GM21381 (cell line): ENCODE data around the gene HKDC1.

Source experiments
- ATAC-seq: cut with Tn5 transposase; IDR thresholded peaks from one replicate; pipeline ENCODE4 v1.9.1; 2021; ENCODE audit warnings: mild to moderate bottlenecking, moderate library complexity; ENCODE audit not compliant: unreplicated experiment

The HKDC1 gene

DNA sequence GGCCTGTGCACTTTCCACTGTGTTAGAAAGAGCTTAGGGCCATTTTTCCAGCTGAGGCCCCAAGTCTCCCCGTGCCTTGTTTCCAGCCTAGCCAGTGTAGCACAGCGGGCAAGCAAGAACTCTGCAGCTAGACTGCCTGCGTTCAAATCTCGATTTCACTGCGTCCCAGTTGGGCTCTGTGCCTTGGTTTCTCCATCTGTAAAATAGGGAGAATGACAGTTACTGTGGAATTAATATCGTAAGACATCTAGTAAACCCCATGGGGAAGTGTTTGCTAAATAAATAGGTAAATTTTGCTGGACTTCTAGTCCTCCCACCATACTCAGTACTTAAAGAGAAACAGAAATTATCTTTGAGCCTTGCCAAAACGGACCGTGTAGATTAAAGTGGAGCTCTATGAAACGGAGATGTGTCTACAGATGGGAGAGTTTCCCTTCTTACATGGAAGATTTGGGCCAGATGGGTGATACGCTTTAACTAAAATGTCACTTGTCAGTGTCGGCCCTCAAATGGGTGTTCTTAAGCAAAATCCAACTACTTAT lies 3.5 kb upstream of the HKDC1 start:
- ATAC-seq = no peak

DNA sequence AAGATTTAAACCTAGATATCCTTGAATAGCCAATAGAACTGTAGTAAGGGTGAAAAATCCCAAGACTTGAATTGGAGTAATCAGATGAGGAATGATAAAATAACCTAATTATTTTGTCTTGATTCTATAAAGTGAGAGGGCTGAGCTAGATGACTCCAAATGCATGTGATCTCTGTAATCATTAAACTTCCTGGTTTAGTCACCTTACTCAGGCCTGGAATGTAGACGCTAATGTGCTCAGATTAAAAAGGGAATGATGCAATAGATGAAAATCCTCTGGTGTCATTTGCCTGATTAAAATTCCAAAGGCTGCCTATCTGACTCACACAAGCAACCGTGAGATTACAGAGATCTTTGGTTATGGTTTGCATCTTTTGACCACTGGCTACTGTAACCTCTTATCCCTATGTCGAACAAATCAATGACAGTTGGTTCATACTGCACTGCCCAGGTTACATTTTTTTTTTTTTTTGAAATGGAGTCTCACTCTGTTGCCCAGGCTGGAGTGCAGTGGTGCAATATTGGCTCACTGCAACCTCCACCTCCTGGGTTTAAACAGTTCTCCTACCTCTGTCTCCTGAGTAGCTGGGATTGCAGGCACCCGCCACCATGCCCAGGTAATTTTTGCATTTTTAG lies 2.9 kb upstream of the HKDC1 start:
- no peak for ATAC-seq

DNA sequence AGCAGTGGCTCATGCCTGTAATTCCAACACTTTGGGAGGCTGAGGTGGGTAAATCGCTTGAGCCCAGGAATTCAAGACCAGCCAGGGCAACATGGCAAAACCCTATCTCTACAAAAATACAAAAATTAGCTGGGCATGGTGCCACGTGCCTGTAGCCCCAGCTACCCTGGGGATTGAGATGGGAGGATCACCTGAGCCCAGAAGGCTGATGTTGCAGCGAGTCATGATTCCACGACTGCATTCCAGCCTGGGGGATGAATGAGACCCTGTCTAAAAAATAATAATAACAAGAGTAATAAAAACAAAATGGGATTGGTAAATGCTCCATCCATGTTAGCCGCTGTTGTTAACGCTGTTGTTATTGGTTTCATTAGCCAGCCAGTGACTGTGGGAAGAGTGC lies 1.3 kb upstream of the HKDC1 start:
- ATAC-seq = no peak

DNA sequence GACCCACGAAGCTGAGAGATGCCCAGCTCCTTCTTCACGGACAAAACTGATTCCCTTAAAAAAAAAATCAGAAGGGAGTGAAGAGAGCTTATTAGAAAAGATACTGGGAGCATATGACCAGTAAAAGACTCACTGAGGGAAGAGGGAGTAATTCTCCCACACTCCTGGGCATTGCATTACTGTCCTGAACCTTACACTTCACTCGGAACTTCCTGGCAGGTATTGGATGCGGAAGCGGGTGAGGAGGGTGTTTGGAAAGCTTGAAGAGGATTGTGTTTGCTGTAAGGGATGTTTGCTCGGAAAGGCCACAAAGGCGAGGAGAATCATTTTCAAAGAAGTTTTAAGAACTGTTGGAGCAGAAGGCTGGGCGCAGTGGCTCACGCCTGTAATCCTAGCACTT lies 375 bp downstream of the HKDC1 start:
- no peak for ATAC-seq

DNA sequence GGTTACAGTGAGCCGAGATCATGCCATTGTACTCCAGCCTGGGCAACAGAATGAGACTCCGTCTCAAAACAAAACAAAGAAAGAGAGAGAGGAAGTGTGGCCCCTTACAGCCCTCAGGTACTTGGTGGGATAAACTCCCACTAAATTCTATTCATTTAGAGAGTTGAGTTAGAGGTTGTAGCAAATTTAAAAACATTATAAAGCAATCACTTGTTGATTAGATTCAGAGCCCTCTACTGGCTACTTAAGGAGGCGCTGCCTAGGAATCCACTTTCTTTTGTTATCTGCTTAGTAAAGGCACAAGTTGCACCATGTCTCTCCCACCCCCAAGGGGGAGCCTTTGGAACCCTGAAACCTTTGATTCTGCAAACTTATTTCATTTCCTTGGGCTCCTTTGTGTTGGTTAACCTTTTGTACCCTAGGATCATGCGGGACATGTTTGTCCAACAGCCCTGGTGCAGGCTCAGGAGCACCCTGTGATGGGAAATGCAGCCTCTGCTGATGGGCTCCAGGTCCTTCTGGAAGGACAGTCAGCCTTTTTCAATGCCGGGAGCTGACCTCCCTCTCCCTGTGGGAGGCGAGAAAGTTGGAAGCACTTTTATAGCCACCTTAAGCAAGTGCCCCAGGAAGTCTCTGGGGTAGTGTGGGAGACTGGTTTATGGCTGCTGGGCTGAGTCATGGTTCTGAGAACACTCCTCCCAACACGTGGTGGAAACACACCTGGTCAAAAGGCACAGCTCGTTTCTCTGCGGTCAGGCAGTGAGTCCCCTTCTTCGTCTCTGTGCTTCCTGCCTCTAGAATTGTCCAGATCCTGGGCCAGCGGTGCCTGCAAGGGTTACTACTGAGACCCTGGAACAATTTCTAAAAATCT lies 2.3 kb downstream of the HKDC1 start:
- ATAC-seq = peak; percentile 97

DNA sequence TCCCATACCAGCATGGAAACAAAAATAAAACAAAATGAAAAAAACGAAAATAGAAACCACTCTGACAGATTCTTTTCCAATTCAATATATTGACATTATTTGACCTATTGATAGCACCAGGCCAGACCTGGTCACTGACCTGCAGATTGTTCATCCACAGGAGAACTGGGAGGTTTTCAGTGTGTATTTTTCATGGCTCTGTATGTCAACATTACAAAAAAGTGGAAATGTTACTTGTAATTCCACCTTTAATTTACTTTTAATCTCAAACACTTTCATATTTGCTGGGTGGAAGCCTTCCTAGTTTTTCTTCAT lies 2.9 kb downstream of the HKDC1 start:
- ATAC-seq = no peak

DNA sequence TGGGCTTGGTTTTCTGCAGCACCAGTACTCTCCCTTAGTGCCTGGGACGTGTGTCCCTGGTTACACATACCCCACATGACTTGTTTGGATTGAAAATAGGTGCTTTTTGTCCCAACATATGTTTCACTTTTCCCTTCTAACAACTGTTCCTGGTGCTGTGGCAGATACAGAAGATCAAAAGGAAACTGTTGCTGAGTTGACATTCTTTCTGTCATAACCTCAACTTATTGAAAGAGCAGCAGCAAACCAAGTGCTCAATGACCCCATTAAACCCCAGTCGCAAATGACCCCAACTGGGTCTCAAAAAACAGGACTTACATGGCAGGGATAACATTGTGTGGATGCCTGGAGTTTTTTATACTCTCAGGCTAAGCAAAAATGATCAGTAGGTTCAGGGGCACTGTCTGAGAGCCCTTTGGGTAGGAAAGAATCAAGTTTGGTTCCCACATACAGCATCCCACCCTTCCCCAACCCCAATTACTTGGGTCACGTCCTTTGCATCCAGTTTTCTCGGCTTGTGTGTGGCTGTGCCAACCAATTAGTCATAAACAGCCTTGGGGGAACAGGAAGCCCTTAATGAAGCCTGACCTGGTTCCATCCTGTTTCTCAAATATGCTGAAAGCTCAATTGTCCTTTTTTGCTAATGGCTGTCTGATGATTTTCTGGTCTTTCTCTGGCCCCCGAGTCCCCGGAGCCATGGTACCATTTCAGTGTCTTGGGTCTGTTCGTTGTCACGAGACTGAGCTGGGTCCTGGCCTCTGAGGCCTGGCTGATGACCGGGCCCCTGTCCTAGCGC lies 4.9 kb downstream of the HKDC1 start:
- ATAC-seq = no peak

DNA sequence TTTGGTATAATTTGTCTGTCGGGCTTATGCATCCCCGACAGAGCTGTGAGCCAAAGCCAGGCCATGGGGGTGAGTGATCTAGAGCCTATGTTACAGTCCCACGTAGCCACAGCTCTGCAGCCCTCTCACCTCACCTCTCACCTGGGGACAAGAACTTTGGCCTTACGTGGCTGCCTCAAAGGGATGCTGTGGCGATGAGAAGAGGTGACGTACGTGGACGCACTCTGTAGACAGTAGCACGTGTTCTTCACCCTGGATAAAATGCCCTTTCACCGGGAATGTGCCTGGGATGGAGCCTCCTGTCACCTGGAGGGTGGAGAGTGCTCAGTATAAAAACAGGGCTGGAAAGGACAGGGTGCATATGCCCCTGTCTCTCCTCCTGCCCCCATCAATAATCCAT lies 5.5 kb downstream of the HKDC1 start:
- no peak for ATAC-seq

DNA sequence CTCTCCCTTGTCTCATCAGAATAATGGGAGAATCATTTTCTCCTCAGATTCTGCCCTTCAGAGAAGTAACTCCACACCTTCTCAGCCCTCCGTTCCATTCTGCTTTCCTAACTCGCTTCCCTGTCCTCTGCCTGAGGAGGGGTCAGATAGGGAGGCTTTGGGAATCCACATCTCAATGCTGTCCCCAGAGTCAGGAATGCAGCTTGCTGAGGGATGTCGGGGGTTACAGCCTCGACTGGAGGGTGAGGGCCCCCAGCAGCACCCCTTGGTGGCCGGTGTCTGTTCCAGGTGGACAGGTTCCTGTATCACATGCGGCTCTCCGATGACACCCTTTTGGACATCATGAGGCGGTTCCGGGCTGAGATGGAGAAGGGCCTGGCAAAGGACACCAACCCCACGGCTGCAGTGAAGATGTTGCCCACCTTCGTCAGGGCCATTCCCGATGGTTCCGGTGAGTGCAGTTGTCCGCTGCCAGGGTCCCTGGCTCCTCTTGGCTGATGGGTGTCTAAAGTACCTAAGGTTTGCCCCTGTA lies 6.9 kb downstream of the HKDC1 start:
- ATAC-seq = no peak

DNA sequence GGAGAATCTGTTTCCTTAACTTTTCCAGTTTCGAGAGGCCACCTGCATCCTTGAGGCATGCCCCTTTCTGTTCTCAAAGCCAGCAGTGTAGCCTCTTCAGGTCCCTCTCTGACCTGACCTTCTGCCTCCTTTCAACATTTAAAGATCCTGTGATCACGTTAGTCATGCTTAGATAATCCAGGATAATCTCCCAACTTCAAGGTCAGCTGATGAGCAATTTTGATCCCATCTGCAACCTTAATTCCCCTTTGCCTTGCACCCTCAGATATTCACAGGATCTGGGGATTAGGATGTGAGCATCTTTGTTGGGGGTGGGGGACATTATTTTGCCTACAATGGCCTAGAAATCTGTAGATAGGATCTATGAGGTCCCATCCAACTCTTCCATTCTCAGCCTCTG lies 8.0 kb downstream of the HKDC1 start:
- no peak for ATAC-seq

DNA sequence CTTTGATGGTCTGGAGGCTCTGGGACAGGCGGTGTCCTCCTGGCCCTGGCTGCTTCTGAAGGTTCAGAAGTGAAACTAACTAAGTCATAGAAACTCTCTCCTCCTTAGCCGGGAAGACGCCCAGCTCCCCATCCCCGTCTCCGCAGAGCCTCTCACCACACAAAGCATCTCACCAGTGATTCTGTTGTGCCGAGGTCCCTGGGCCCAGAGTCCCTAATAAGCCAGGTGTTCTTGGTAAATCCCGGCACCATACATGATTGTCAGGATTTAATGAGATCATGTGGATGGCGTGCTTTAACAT lies 9.4 kb downstream of the HKDC1 start:
- ATAC-seq = no peak

DNA sequence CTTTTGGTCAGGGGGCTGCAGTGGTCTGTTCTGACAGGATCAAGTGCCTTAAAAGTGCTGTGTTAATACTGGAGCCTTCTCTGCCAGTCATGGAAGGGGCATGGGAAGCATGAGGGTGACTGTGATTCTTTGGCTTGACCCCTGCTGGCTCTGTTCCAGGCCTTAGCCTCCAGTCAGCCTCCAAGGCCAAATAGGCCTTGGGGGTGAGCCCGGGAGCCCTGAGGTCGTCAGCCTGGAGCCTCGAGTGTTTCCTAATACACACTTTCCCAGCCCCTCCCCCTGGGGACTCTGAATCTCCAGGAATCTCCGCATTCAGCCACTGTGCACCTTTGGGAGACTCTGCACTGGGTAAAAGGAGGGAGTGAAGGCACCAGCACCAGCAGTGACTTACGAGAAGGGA lies 10.0 kb downstream of the HKDC1 start:
- ATAC-seq = no peak

DNA sequence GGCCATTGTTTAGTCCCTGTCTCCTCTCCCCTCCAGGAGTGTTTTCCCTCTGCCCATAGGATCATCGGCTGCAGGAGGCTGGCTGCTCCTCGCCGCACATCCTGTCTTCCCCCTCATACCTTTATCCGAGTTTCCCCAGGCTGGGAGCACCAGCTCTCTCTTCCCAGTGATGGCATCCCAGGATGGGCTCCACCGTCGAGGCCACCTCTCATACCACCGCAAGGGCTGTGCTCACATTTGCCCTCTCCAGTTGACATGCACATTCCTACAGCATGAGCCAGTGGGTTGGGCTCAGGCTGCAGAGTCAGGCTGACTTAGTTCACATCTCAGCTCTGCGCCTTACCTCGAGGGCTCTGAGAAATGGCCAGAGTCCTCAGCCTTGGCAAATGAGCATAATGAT lies 12.1 kb downstream of the HKDC1 start:
- ATAC-seq = no peak

DNA sequence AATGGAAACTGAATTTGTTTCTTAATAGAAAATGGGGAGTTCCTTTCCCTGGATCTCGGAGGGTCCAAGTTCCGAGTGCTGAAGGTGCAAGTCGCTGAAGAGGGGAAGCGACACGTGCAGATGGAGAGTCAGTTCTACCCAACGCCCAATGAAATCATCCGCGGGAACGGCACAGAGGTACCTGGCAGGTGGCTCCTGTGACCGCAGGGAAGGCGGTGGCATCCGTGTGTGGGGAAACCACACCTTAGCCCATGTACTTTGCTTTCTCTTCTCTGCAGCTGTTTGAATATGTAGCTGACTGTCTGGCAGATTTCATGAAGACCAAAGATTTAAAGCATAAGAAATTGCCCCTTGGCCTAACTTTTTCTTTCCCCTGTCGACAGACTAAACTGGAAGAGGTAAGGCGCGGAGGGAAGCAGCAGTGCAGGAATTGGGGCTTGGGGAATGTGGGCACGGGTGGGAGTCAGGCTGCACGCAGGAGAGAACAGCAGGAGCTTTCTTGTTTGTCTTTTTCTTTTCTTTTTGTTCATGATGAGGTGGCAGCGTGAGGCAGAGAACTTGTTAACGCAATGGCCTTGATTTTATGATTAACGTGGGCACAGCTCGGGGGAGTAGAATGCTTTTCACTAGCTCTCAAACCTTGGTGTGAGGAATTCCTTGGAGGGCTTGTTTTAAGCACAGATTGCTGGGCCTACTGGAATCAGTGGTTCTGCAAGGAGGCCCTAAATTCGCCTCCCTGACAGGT lies 12.8 kb downstream of the HKDC1 start:
- no peak for ATAC-seq

DNA sequence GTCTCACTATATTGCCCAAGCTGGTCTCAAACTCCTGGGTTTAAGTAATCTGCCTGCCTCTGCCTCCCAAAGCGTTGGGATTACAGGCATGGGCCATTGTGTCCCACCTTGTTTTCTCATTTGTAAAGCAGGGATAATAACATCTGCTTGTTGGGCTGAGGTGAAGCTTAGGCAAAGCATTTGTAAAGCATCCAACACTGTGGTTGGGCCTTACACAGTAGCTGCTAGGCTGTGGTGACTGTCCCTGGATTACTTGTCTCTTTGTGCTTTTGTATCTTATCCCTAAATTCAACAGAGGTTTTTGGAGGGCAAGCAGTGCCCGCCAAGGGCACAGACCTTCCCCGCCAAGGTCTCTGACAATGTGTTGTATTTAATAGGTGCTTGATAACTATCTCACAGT lies 14.3 kb downstream of the HKDC1 start:
- no peak for ATAC-seq

DNA sequence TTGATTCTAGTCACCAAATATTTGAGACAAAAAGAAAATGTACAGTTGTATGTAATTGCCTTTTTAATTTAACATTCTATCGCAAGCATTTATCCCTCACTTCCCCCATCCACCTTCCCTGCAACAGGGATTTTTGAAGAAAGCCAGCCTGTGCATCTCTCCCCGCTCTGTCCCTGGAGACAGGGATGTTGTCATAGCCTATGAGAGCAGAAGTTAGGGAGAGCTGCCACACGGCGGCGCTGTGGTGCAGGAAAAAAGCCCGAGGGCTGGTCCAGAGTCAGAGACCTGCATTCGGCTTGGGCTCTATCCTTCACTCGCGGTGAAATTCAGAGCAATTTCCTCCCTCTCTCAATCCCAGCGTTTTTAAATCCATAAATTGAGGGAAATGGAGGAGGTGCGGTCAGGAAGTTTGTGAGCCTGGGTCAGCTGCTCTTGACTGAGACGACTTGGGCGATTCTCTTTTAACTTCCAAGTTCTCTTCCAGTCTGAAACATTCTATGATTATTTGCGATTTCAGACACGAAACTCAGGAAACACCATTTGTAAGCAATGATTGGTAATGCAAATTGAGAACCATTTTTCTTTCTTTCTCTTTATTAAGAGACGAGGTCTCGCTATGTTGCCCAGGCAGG lies 17.5 kb downstream of the HKDC1 start:
- ATAC-seq = peak; percentile 90

DNA sequence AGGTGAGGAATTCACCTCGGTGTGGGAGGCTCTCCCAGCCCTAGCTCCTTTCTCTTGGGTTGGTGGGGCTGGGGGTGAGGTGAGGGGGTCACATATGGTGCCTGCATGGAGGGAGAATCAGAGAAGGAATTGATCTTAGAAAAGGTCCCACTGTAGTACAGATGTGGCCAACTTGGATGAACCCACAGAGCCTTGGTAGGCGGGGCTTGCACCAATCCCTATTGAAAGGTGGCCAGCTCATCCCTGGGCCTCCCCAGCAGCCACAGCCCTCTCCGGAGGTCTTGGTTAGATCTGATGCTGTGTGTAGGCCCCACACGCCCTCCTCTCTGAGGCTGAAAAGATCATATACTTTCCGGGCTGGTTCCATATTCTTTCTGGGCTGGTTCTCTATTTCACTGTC lies 19.0 kb downstream of the HKDC1 start:
- no peak for ATAC-seq

DNA sequence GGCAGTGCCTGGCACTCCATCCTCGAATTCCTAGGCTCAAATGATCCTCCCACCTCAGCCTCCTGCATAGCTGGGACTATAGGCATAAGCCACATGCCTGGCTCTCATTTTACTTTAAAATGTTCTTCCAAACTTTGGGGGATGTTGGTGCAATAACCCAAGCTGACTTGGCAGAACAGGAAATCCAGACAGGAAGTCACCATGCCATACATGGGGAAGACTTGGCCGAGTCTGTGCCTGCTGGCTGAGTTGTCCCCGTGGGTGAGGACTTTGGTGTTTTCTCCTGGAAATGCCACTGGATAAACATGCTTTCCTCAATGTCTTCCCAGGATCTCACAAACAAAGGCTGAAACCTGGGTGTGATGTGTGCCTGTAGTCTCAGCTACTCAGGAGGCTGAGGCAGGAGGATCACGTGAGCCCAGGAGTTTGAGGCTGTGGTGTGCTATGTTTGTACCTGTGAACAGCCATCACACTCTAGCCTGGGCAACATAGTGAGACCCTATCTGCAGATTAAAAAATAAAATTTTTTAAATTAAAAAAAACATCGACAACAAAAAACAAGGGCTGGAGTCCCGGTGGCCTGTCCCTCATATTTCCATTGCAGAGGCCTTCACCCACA lies 19.8 kb downstream of the HKDC1 start:
- ATAC-seq = no peak

DNA sequence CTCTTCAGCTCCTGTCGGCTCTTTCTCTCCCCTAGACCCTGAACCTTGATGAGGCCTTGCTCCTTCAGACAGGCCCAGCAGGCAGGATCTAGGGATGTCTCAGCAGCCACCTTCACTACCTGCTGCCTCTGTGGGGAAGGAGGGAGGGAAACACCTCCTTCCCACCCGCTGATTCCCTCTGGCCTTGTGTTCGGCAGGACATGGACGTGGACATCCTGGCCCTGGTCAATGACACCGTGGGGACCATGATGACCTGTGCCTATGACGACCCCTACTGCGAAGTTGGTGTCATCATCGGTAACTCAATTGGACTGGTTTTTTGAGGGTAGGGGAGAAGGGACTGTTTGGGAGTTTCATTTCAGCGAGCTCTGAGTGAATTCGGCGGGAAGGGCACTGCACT lies 20.3 kb downstream of the HKDC1 start:
- no peak for ATAC-seq

DNA sequence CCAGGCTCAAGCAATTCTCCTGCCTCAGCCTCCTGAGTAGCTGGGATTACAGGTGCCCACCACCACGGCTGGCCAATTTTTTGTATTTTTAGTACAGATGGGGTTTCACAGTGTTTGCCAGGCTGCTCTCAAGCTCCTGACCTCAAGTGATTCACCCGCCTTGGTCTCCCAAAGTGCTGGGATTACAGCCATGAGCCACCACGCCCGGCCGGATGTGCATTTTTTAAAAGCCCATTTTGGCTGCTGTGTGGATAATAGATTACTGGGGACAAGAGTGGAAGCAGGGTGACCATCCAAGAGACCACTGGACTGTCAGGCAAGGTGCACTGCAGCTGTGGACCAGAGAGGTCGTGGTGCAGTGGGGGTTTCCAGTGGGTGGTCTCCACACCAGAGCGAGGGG lies 21.4 kb downstream of the HKDC1 start:
- ATAC-seq = no peak
